Islet precursor cell (in vitro differentiated cells): Measurements from ENCODE around the gene ERGIC3.
A peak's percentile ranks its signal among the peaks of the same experiment; 100 is the strongest.

Source experiments
- DNase-seq: peaks from one replicate; pipeline ENCODE4 v3.0.0-alpha.2; 2018

The ERGIC3 gene

GRCh38 chr20:35599776-35600120, 57.9 kb downstream of the ERGIC3 start:
- DNase-seq = no peak

GRCh38 chr20:35600176-35600992, 58.5 kb downstream of the ERGIC3 start:
- peak; percentile 54 for DNase-seq

- peak; percentile 91 for DNase-seq
Observed at GRCh38 chr20:35600993-35601973, 59.4 kb downstream of the ERGIC3 start.

GRCh38 chr20:35601990-35602389, 60.1 kb downstream of the ERGIC3 start:
- DNase-seq = no peak

- DNase-seq = no peak
Observed at GRCh38 chr20:35602851-35603495, 61.1 kb downstream of the ERGIC3 start.

GRCh38 chr20:35603695-35604448, 62.0 kb downstream of the ERGIC3 start:
- DNase-seq = peak; percentile 47

- DNase-seq = peak; percentile 56
Observed at GRCh38 chr20:35604449-35604747, 62.5 kb downstream of the ERGIC3 start.

GRCh38 chr20:35606127-35606526, 64.2 kb downstream of the ERGIC3 start:
- no peak for DNase-seq
